ENCODE measurements around the gene NMD3. TPM values are rescaled to one million over a fixed set of nuclear protein-coding genes. Genes with fewer than 3 reads are reported as not detected.

The NMD3 gene
- total and polyA plus RNA-seq, 3 experiments from 2014 or later: 37.3 to 67.4 (median 66.6) TPM

GRCh38 chr3:161239700-161240099 is 18.6 kb downstream of the NMD3 start:
- Mint-ChIP-seq H3K27ac (no peak overlapping the region), H3K27me3 (no peaks in the 10 kb centered on the region), H3K36me3 (peaks cover 10 to 78% (median 18%) of the 10 kb centered on the region in 3 donors), H3K9me3 (no peaks in the 10 kb centered on the region), H3K4me1 (peaks cover 16 to 32% (median 28%) of the 10 kb centered on the region in 3 donors), H3K4me3 (no peak overlapping the region)
- no peaks in the 10 kb centered on the region for H3K4me1 ChIP-seq (ENCODE audit: insufficient read depth, low read length)
- POLR2A ChIA-PET: interaction anchor here (0.6 kb wide), 1 partner anchor 14 kb away, joined by 3 read pairs; no protein-coding TSS in a partner anchor
- H3K36me3 ChIP-seq (ENCODE audit: insufficient read depth, low read length): peaks cover 23% of the 10 kb centered on the region
- CTCF ChIA-PET: no interaction called here
- no peaks in the 10 kb centered on the region for H3K9me3 ChIP-seq (ENCODE audit: low read length)
- no peak overlapping the region for H3K27ac ChIP-seq (ENCODE audit: low read depth, low read length)
- DNase-seq: no peak
- no peaks in the 10 kb centered on the region for H3K27me3 ChIP-seq (ENCODE audit: insufficient read depth, low read length, poor library complexity, severe bottlenecking)
- H3K4me3 ChIP-seq (ENCODE audit: low read length): no peak overlapping the region

- CTCF ChIA-PET: no interaction called here
Observed at GRCh38 chr3:161244538-161244937, 23.4 kb downstream of the NMD3 start.

GRCh38 chr3:161247049-161247448 is 25.9 kb downstream of the NMD3 start:
- no peak overlapping the region for H3K4me3 ChIP-seq (ENCODE audit: low read length)
- no peaks in the 10 kb centered on the region for H3K4me1 ChIP-seq (ENCODE audit: insufficient read depth, low read length)
- Mint-ChIP-seq H3K27me3 (no peaks in the 10 kb centered on the region), H3K4me3 (no peak overlapping the region), H3K36me3 (peaks cover 18 to 76% (median 24%) of the 10 kb centered on the region in 3 donors), H3K27ac (no peak overlapping the region), H3K4me1 (peaks cover 2 to 8% (median 6%) of the 10 kb centered on the region in 3 donors), H3K9me3 (no peaks in the 10 kb centered on the region)
- H3K27me3 ChIP-seq (ENCODE audit: insufficient read depth, low read length, poor library complexity, severe bottlenecking): no peaks in the 10 kb centered on the region
- ChIA-PET CTCF (no interaction called here), POLR2A (interaction anchor here (0.8 kb wide), 1 partner anchor 11 kb away, joined by 6 read pairs; no protein-coding TSS in a partner anchor)
- H3K36me3 ChIP-seq (ENCODE audit: insufficient read depth, low read length): peaks cover 32% of the 10 kb centered on the region
- no peaks in the 10 kb centered on the region for H3K9me3 ChIP-seq (ENCODE audit: low read length)
- no peak overlapping the region for H3K27ac ChIP-seq (ENCODE audit: low read depth, low read length)
- no peak for DNase-seq

More at GRCh38 chr3:161244538-161244937, 23.4 kb downstream of the NMD3 start:
- POLR2A ChIA-PET: interaction anchor here (0.6 kb wide), 1 partner anchor 13 kb away, joined by 4 read pairs; no protein-coding TSS in a partner anchor
- Histone ChIP-seq H3K27me3 (ENCODE audit: insufficient read depth, low read length, poor library complexity, severe bottlenecking) (no peaks in the 10 kb centered on the region), H3K9me3 (ENCODE audit: low read length) (no peaks in the 10 kb centered on the region), H3K4me1 (ENCODE audit: insufficient read depth, low read length) (no peaks in the 10 kb centered on the region), H3K27ac (ENCODE audit: low read depth, low read length) (no peak overlapping the region), H3K36me3 (ENCODE audit: insufficient read depth, low read length) (peaks cover 22% of the 10 kb centered on the region), H3K4me3 (ENCODE audit: low read length) (no peak overlapping the region)
- no peaks in the 10 kb centered on the region for H3K9me3 Mint-ChIP-seq
- H3K4me3 Mint-ChIP-seq: no peak overlapping the region
- peaks cover 5 to 14% (median 9%) of the 10 kb centered on the region in 3 donors for H3K4me1 Mint-ChIP-seq
- DNase-seq: no peak
- no peaks in the 10 kb centered on the region for H3K27me3 Mint-ChIP-seq
- peaks cover 5 to 74% (median 18%) of the 10 kb centered on the region in 3 donors for H3K36me3 Mint-ChIP-seq
- H3K27ac Mint-ChIP-seq: peak overlapping the region in 2 of 8 donors; percentile 13 to 88

GRCh38 chr3:161250116-161250515 is 29.0 kb downstream of the NMD3 start:
- Histone ChIP-seq H3K36me3 (ENCODE audit: insufficient read depth, low read length) (peaks cover 39% of the 10 kb centered on the region), H3K27ac (ENCODE audit: low read depth, low read length) (no peak overlapping the region)

GRCh38 chr3:161251716-161252115 is 30.6 kb downstream of the NMD3 start:
- Mint-ChIP-seq H3K9me3 (no peaks in the 10 kb centered on the region), H3K27me3 (no peaks in the 10 kb centered on the region), H3K4me1 (peaks cover 7 to 14% (median 7%) of the 10 kb centered on the region in 3 donors), H3K27ac (no peak overlapping the region), H3K36me3 (peaks cover 22 to 76% (median 26%) of the 10 kb centered on the region in 3 donors), H3K4me3 (no peak overlapping the region)
- POLR2A ChIA-PET: no interaction called here
- no peak overlapping the region for H3K27ac ChIP-seq (ENCODE audit: low read depth, low read length)
- no peaks in the 10 kb centered on the region for H3K4me1 ChIP-seq (ENCODE audit: insufficient read depth, low read length)
- H3K4me3 ChIP-seq (ENCODE audit: low read length): no peak overlapping the region
- CTCF ChIA-PET: no interaction called here
- no peak for DNase-seq
- H3K27me3 ChIP-seq (ENCODE audit: insufficient read depth, low read length, poor library complexity, severe bottlenecking): no peaks in the 10 kb centered on the region
- peaks cover 39% of the 10 kb centered on the region for H3K36me3 ChIP-seq (ENCODE audit: insufficient read depth, low read length)
- no peaks in the 10 kb centered on the region for H3K9me3 ChIP-seq (ENCODE audit: low read length)

More at GRCh38 chr3:161250116-161250515, 29.0 kb downstream of the NMD3 start:
- Histone ChIP-seq H3K9me3 (ENCODE audit: low read length) (no peaks in the 10 kb centered on the region), H3K4me3 (ENCODE audit: low read length) (no peak overlapping the region), H3K27me3 (ENCODE audit: insufficient read depth, low read length, poor library complexity, severe bottlenecking) (no peaks in the 10 kb centered on the region), H3K4me1 (ENCODE audit: insufficient read depth, low read length) (no peaks in the 10 kb centered on the region)
- POLR2A ChIA-PET: no interaction called here
- Mint-ChIP-seq H3K27me3 (no peaks in the 10 kb centered on the region), H3K4me1 (peaks cover 3 to 9% (median 5%) of the 10 kb centered on the region in 3 donors), H3K27ac (no peak overlapping the region), H3K36me3 (peaks cover 22 to 76% (median 26%) of the 10 kb centered on the region in 3 donors), H3K4me3 (no peak overlapping the region), H3K9me3 (no peaks in the 10 kb centered on the region)
- CTCF ChIA-PET: no interaction called here
- DNase-seq: no peak

- CTCF ChIA-PET: no interaction called here
- no peak overlapping the region for H3K27ac ChIP-seq (ENCODE audit: low read depth, low read length)
- H3K4me1 ChIP-seq (ENCODE audit: insufficient read depth, low read length): no peaks in the 10 kb centered on the region
- H3K27ac Mint-ChIP-seq: no peak overlapping the region
- no peaks in the 10 kb centered on the region for H3K27me3 Mint-ChIP-seq
- H3K27me3 ChIP-seq (ENCODE audit: insufficient read depth, low read length, poor library complexity, severe bottlenecking): no peaks in the 10 kb centered on the region
- no peaks in the 10 kb centered on the region for H3K9me3 ChIP-seq (ENCODE audit: low read length)
- H3K4me3 Mint-ChIP-seq: no peak overlapping the region
- POLR2A ChIA-PET: no interaction called here
- peaks cover 22 to 74% (median 25%) of the 10 kb centered on the region in 3 donors for H3K36me3 Mint-ChIP-seq
- no peaks in the 10 kb centered on the region for H3K9me3 Mint-ChIP-seq
- no peak for DNase-seq
- no peak overlapping the region for H3K4me3 ChIP-seq (ENCODE audit: low read length)
- peaks cover 39% of the 10 kb centered on the region for H3K36me3 ChIP-seq (ENCODE audit: insufficient read depth, low read length)
- peaks cover 7 to 14% (median 7%) of the 10 kb centered on the region in 3 donors for H3K4me1 Mint-ChIP-seq
Observed at GRCh38 chr3:161252143-161252542, 31.0 kb downstream of the NMD3 start.

- CTCF ChIA-PET: no interaction called here
Observed at GRCh38 chr3:161253711-161254110, 32.6 kb downstream of the NMD3 start.

GRCh38 chr3:161254861-161255260 is 33.8 kb downstream of the NMD3 start:
- peaks cover 7 to 14% (median 7%) of the 10 kb centered on the region in 3 donors for H3K4me1 Mint-ChIP-seq
- Histone ChIP-seq H3K36me3 (ENCODE audit: insufficient read depth, low read length) (peaks cover 18% of the 10 kb centered on the region), H3K9me3 (ENCODE audit: low read length) (no peaks in the 10 kb centered on the region), H3K27me3 (ENCODE audit: insufficient read depth, low read length, poor library complexity, severe bottlenecking) (no peaks in the 10 kb centered on the region), H3K4me1 (ENCODE audit: insufficient read depth, low read length) (no peaks in the 10 kb centered on the region), H3K4me3 (ENCODE audit: low read length) (no peak overlapping the region), H3K27ac (ENCODE audit: low read depth, low read length) (no peak overlapping the region)
- CTCF ChIA-PET: no interaction called here
- peaks cover 0 to under 1% (median 0%) of the 10 kb centered on the region in 5 donors for H3K9me3 Mint-ChIP-seq
- no peak for DNase-seq
- peaks cover 22 to 65% (median 27%) of the 10 kb centered on the region in 3 donors for H3K36me3 Mint-ChIP-seq
- POLR2A ChIA-PET: no interaction called here
- H3K4me3 Mint-ChIP-seq: no peak overlapping the region
- no peaks in the 10 kb centered on the region for H3K27me3 Mint-ChIP-seq
- peak overlapping the region in 4 of 8 donors; percentile 3 to 44 (median 26) for H3K27ac Mint-ChIP-seq

More at GRCh38 chr3:161253711-161254110, 32.6 kb downstream of the NMD3 start:
- Mint-ChIP-seq H3K36me3 (peaks cover 22 to 73% (median 31%) of the 10 kb centered on the region in 3 donors), H3K27me3 (no peaks in the 10 kb centered on the region), H3K4me3 (no peak overlapping the region), H3K27ac (peak overlapping the region in 2 of 8 donors; percentile 24 to 36), H3K4me1 (peaks cover 7 to 14% (median 7%) of the 10 kb centered on the region in 3 donors), H3K9me3 (no peaks in the 10 kb centered on the region)
- Histone ChIP-seq H3K36me3 (ENCODE audit: insufficient read depth, low read length) (peaks cover 28% of the 10 kb centered on the region), H3K27me3 (ENCODE audit: insufficient read depth, low read length, poor library complexity, severe bottlenecking) (no peaks in the 10 kb centered on the region), H3K9me3 (ENCODE audit: low read length) (no peaks in the 10 kb centered on the region), H3K27ac (ENCODE audit: low read depth, low read length) (no peak overlapping the region), H3K4me1 (ENCODE audit: insufficient read depth, low read length) (no peaks in the 10 kb centered on the region), H3K4me3 (ENCODE audit: low read length) (no peak overlapping the region)
- POLR2A ChIA-PET: interaction anchor here (0.6 kb wide), 1 partner anchor 14 kb away, joined by 3 read pairs; no protein-coding TSS in a partner anchor
- no peak for DNase-seq
